Esophagus mucosa (tissue), 1 donor: ENCODE measurements around the gene NAA20. TPM values are rescaled to one million over a fixed set of nuclear protein-coding genes. Genes with fewer than 3 reads are reported as not detected.
A peak's percentile ranks its signal among the peaks of the same experiment; 100 is the strongest.

Source experiments
- ATAC-seq: fragments of 200-7000 bp; cut with Tn5 transposase; one replicate; pipeline ENCODE4 v1.9.1; 2020
- total RNA-seq: library from RNA; stranded (reverse); gene quantifications from one replicate; pipeline ENCODE4 v1.2.4, GENCODE V29; 2023
- donor health status: DM: yes; HTN: yes; CAD: no.

Gene NAA20
- 156 TPM for total RNA-seq

DNA sequence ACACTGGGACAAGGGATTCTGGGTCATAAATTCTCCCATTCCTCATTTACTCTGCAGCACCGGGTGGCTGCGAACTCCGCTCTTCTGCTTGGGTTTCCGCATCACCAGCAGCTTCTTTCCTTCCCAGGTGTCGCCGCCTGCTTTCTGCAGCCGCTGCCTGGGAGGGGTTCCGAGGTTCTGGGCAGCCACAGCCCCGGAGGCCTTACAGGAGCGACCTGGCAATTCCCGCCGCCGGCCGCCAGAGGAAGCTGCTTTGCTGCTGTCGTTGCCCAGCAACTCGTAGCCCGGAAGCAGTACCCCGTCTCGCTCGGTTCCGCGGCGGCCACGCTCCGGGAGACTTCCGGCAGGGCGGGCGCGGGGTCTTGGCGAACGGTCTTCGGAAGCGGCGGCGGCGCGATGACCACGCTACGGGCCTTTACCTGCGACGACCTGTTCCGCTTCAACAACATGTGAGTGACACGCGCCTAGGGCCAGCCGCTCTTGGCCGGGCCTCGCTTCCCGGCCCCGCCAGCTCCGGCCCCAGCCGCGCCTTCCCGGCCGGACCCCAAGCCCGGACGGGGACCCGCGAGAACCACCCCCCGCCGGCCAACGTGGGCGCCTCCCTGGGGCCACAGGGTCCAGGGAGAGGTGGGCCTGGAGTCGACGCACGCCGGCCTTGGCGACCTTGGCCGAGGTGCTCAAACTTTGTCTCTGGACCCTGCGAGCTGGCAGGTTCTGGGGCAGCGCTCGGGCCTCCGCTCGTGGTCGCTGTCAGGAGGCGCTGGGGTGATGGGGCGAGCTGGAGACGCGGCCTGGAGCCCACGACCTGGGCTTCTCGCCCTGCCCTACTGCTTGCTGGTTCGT lies at the start of gene NAA20:
Gene NAA20 (plus strand): TSS at position 362 of the 843 bp plus-strand sequence. CDS start 35 bp downstream, at position 397.
- peak; percentile 87 for ATAC-seq

DNA sequence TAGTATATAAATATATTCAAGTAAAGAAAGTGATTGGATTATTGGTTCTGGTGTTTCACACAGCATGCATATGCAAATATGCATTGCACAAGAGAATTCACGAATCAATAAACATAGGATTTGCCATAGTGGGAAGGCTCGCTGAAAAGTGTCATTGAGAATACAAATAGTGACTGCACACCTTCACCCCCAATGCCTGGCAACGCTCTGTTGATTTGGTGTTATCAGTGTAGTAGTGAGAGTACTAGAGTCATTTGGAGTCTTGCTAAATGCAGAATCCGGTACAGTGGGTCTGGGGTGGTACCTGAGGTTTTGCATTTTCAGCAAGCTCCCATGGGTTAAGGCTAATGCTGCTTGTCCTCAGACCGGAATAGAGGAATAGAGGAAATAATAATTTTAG lies 49.7 kb upstream of the NAA20 start:
- ATAC-seq, result no peak

DNA sequence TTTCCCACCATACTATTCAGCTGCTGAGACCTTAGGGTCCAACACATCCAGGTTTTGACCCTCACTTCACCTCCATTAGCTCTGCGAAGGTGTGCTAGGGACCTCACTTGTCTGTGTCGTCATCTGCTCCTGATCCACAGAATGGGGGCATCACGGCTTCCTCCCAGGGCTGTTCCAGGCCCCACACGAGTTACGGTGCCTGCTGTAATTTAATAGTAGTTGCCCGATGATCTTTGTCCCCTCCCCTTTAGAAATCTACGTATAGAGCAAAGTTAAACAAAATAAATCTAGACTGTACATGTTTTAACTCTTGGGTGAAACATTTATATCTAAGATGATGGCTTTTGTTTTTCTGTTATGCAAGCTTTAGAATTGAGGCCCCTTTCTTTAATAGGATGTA lies 49.1 kb upstream of the NAA20 start:
- no peak for ATAC-seq

DNA sequence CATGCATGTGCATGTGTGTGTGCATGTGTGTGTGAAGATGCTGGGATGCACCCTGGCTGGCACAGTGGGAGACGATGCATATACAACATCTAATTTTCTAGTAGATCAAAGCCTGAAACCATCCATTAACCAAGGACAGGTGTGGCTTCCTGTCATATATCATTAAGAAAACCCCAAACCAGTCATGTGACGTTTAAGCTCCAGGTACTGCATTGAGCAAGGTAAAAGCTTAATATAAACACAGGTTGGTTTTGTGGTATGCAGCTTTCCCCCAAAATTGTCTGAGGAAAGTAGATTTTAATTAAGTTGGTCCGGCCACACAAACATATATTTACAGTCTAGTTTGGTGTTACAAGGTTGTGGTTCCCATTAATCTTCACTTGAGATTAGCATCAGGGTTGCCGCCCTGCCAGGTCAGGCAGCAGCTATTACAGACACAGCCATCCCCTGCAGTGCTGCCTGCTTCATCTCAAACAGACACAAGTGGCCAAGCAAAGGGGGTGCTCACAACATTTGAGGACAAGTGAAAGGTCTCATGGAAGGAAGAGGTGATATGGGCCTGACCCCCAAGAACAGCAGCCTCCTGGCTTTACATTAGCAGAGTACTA lies 48.6 kb upstream of the NAA20 start:
- ATAC-seq, result peak; percentile 27

DNA sequence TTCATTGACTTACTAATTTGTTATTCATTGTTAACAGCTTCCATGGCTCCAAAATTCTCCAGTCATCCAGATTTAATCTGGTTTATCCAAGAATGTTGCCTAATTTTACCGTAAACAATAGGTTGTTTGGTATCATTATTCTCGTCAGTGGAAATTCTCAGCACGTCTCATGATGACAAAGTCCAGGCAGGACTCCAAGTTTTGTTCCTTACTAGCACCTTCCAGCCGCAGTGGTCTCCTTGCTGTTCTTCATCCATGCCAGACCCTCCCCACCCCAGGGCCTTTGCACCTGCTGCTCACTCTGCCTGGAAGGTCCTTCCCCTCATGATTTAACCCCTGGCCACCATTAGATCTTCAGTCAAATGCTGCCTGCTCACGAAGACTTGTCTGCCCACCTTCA lies 48.1 kb upstream of the NAA20 start:
- ATAC-seq, result no peak

DNA sequence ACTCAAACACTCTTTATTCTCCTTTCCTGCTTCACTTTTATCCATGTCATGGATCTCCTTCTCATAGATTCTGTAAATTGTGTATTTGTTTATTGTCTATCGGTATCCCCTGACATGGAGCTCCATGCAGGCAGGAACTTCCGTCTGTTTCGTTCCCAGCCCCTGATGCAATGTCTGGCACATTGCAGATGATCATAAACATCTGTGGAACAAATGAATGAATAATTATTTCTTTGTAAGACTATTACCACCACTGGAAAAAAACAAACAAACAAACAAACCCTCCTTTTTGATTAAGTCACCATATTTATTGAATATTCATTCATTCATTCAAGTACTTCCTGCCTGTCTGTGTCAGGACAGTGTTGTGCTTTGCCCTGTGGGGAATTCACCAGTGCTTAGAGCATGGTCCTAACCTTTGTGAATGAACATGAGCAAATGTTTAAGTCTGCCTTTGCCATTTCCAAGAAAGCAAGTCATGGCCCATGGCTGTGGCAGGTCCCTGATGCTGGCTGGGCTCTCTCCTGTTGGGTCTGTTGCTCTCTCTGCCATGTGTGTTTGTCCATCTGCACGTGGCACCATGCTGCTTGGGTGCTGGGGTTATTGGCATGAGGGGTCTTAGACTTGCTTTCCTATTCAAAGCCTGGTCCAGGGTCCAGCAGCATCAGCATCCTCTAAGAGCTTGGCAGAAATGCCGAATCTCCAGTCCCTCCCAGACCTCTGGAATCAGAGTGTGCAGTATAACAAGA lies 47.5 kb upstream of the NAA20 start:
- ATAC-seq, result no peak

DNA sequence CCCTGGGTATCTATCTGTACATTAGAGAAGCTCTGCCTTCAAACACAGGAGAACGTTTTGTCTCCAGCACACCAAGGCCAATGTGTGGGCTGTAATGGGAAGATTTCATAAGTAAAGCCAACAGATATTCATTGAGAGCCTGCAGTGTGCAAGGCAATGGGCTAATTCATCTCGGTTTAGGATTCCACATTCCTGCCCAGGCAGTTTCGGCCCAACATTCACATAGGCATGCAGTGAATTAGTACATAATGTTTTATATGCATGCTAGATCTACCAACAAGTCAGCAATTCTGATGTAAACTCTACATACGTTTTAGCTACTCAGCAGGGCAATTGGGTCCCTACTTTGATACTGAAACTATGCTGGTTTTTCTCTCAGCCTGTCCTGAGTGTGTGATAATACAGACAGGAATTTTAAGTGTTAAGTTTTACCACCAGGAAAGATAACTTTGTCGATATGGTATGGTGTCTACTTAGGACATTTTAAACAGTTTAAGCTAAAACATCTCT lies 46.9 kb upstream of the NAA20 start:
- no peak for ATAC-seq

GRCh38 chr20:19971116-19971515 lies 46.0 kb upstream of the NAA20 start:
- ATAC-seq, result no peak

DNA sequence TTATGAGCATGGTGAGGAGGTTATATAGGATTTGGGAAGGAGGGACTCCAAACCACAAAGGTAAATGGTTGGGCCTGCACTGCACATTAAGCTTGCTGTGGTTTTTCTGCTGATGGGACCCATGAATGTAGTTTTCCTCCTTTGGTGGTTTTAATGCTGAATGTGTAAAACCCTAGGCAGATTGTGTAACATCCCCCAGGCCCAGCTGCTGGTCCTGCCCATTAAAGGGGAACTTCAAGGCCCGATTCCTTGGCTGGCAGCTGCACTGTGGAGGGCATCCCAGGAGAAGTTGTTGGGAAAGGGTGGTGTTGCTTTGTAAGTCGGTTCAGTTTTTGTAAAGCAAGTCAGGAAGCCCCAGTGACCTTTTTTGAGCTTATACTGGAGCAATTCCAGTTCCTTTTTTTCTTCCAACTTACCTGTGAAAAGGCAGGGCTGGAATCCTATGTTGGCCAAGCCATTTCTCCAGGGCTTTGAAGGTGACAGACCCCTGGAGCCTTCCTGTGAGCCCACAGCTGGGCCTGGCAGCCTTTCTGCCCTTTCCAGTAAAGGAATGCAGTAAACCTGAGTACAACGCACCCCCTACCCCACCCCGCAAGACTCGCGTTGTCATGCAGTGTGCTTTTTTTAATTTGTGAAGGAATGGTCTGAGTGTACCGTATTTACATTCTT lies 43.1 kb upstream of the NAA20 start:
- peak; percentile 13 for ATAC-seq

DNA sequence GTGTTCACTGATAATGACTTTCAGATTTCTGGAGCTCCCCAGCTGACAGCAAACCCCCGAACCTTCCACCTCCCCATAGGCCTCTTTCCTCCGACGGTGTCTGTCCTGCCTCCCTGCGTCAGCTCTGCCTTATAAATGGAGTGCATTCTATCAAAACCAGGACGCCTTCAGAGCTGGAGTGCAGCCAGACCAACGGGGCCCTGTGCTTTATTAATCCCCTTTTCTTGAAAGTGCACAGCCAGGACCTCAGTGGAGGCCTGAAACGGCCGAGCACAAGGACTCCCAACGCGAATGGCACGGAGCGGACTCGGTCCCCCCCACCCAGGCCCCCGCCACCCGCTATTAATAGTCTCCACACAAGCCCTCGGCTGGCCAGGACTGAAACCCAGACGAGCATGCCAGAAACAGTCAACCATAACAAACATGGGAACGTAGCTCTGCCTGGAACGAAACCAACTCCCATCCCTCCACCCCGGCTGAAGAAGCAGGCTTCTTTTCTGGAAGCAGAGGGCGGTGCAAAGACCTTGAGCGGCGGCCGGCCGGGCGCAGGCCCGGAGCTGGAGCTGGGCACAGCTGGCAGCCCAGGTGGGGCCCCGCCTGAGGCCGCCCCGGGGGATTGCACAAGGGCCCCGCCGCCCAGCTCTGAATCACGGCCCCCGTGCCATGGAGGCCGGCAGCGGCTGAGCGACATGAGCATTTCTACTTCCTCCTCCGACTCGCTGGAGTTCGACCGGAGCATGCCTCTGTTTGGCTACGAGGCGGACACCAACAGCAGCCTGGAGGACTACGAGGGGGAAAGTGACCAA lies 42.3 kb upstream of the NAA20 start:
- peak; percentile 94 for ATAC-seq

GRCh38 chr20:19975436-19975799 lies 41.7 kb upstream of the NAA20 start:
- ATAC-seq, result peak; percentile 5

- ATAC-seq, result peak; percentile 27
These were observed 41.3 kb upstream of the NAA20 start for GRCh38 chr20:19975901-19976300.

DNA sequence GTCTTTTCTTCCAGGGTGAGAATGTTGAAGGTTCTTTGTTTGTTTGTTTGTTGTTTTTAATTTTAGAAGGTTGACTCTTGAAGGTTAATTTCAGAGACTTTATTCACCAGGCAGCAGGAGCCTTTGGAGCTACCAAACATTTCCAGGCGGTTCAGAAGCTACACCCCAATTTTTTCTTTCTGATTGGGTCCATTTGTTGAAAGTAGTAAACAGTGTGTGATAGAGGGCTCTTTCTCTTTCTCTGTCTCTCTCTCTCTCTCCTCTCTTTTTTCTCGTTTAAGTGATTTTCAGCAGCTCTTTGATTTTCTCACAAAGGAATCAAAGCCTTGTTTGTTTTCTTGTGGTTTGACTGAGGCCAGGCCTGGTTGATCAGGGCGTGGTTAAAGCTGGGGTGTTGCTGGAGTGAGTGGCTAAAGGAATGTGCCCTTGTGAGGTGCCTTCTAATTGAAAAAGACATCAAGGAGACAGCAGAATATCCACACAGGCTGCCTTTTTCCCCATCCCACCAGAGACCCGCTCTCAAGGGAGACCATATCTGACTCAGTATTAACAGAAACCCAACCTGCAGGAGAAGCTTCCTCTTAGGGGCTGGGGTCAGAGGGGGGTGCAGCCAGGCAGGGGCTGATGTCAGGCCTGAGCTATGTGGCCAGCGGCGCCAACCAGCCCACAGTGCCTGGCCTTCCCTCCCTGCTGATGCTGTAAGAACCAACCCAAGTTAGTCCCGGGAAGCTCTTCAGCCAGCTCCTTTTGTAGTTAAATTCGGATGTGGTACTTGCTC lies 40.4 kb upstream of the NAA20 start:
- peak; percentile 56 for ATAC-seq

- no peak for ATAC-seq
These were observed 39.8 kb upstream of the NAA20 start for GRCh38 chr20:19977373-19977770.

DNA sequence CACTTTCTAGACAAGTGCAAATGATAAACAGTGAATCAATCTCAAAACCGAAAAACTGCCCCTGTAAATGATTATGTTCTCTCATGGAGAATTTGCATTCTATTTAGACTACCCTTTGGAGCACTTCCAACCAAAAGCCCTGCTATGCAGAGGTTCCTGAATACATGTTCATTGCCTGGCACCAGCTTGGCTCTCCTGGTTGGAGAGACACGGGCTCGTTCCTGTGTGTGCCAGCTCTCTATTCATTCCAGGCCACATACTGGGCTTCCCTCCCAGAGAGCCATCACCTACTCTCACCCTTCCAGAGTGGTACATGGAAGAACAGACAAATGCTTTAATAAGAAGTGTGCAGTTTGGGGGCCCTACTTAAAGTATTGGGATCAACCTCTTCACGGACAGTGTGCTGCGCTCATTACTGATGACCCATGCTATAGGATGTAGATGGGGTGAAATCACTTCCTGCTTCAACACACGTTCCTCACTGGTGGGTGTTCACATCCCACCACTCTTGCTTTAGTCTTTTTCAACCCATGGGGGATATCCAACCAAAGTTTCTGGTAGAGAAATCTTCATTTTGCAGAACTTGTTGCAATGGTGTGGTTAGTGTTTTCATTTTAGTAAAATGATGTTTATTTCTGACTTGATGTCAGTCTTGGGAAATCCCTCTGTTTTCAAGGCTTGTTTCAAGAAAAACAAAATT lies 38.5 kb upstream of the NAA20 start:
- ATAC-seq, result no peak

DNA sequence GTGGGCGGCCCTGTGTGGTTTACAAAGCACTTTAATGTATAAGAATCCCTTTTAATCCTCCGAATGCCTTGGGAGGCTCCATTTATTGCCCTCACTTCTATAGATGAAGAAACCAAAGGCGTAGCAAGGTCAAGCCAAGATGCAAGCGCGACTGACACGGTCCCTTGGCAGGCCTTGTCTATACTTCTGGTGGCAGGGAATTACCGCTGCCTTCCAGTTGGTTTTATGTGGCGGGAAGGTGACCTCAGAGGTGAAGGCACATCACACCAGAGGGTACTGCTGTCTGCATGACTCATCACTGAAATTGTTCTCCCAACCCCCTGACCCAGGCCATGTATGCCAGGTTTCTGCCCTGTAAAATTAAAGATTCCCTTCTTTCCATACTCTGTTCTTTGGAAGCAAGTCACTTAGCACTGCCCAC lies 36.1 kb upstream of the NAA20 start:
- peak; percentile 15 for ATAC-seq

DNA sequence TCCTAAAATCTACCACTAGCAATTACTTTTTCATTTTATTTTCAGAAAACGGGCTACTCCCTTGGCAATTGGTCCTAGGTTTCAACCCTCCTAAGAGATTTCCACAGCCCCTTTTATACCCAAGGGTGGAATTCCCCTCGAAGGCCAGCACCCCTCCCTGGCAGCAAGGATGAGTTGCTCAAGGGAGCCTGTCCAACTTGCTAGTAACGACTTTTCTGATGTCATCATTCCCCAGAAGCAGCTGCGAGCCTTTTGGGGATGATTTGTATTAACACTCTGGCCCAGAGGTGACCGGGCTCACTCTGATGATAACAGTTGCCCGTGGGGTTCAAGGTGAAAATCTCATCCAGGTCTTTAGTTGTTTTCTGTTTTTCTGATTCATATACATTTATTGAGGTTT lies 30.7 kb upstream of the NAA20 start:
- ATAC-seq, result no peak

DNA sequence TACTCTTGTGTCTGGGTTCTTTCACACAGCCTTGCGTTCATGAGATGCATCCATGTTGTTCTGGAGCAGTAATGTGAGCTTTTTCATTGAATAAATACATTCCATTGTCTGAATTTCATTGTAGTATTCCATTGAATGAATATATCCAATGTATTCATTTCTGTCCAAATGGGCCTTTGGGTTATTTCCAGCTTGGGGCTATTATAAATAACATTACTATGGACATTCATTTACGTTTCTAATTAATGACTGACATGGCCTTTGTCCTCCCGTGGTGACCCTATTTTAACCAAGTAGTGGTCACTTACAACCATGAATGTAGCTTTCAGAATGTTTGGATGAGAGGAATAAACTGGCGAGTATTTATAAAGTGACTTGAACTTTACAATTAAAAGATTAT lies 30.1 kb upstream of the NAA20 start:
- ATAC-seq, result no peak

GRCh38 chr20:19990850-19991249 lies 26.3 kb upstream of the NAA20 start:
- ATAC-seq, result no peak

GRCh38 chr20:19991308-19991707 lies 25.9 kb upstream of the NAA20 start:
- ATAC-seq, result no peak
